ENCODE measurements around the gene CDC42BPA. TPM values are rescaled to one million over a fixed set of nuclear protein-coding genes. Genes with fewer than 3 reads are reported as not detected.

CDC42BPA gene
- total RNA-seq, 1 experiment from 2014 or later = 102 TPM

- H3K4me1 Mint-ChIP-seq (ENCODE audit: insufficient read depth, unreplicated experiment) = no peaks in the 10 kb centered on the region
- intact Hi-C loops (cut with micrococcal nuclease) = no loop called here
- ChIA-PET CTCF (interaction anchor here (0.7 to 1.1 kb wide), 4 partner anchors 9 to 104 kb away, joined by 3 to 6 read pairs (median 4); no protein-coding TSS in a partner anchor), POLR2A (interaction anchor here (1.0 to 2.8 kb wide), 4 partner anchors 8 to 20 kb away, joined by 3 to 11 read pairs (median 4); no protein-coding TSS in a partner anchor)
- no peak for DNase-seq (ENCODE audit: unreplicated experiment)
- no peak for TF ChIP-seq CTCF (IDR thresholded peaks at IDR 0.05; ENCODE audit: unreplicated experiment)
- H3K27me3 Mint-ChIP-seq (ENCODE audit: insufficient read depth, unreplicated experiment) = no peaks in the 10 kb centered on the region
- no peak overlapping the region for H3K4me3 Mint-ChIP-seq (ENCODE audit: unreplicated experiment)
- peaks cover 7% of the 10 kb centered on the region for H3K9me3 Mint-ChIP-seq (ENCODE audit: unreplicated experiment)
- H3K36me3 Mint-ChIP-seq (ENCODE audit: insufficient read depth, unreplicated experiment) = no peaks in the 10 kb centered on the region
- H3K27ac Mint-ChIP-seq (ENCODE audit: low read depth, unreplicated experiment) = no peak overlapping the region
- no TSS peak for BruUV-seq (replicated peaks)
These were observed 17.1 kb upstream of the CDC42BPA start for GRCh38 chr1:227335242-227336020.

- H3K27me3 Mint-ChIP-seq (ENCODE audit: insufficient read depth, unreplicated experiment) = no peaks in the 10 kb centered on the region
- no TSS peak for BruUV-seq (replicated peaks)
- TF ChIP-seq CTCF (IDR thresholded peaks at IDR 0.05; ENCODE audit: unreplicated experiment) = no peak
- ChIA-PET POLR2A (interaction anchor here (1.0 to 2.8 kb wide), 8 partner anchors 9 to 17 kb away, joined by 3 to 15 read pairs (median 7); partner anchors contain the start of gene CDC42BPA), CTCF (interaction anchor here (0.8 to 1.7 kb wide), 3 partner anchors 9 to 13 kb away, joined by 3 to 10 read pairs (median 3); no protein-coding TSS in a partner anchor)
- intact Hi-C loops (cut with micrococcal nuclease) = no loop called here
- H3K4me1 Mint-ChIP-seq (ENCODE audit: insufficient read depth, unreplicated experiment) = no peaks in the 10 kb centered on the region
- H3K4me3 Mint-ChIP-seq (ENCODE audit: unreplicated experiment) = no peak overlapping the region
- H3K9me3 Mint-ChIP-seq (ENCODE audit: unreplicated experiment) = peaks cover 16% of the 10 kb centered on the region
- H3K36me3 Mint-ChIP-seq (ENCODE audit: insufficient read depth, unreplicated experiment) = no peaks in the 10 kb centered on the region
- H3K27ac Mint-ChIP-seq (ENCODE audit: low read depth, unreplicated experiment) = peak overlapping the region; percentile 77
- peak; percentile 89 for DNase-seq (ENCODE audit: unreplicated experiment)
These were observed 15.1 kb upstream of the CDC42BPA start for GRCh38 chr1:227333423-227333822.

GRCh38 chr1:227330279-227331076 lies 12.2 kb upstream of the CDC42BPA start:
- intact Hi-C loops (cut with micrococcal nuclease) = no loop called here
- POLR2A ChIA-PET = interaction anchor here (0.8 to 0.9 kb wide), 2 partner anchors 12 to 13 kb away, joined by 4 read pairs; partner anchors contain the start of gene CDC42BPA
- DNase-seq (ENCODE audit: unreplicated experiment) = no peak
- no peaks in the 10 kb centered on the region for H3K4me1 Mint-ChIP-seq (ENCODE audit: insufficient read depth, unreplicated experiment)
- CTCF ChIA-PET = interaction anchor here (0.5 to 2.2 kb wide), 6 partner anchors 8 to 754 kb away, joined by 3 to 7 read pairs (median 3); no protein-coding TSS in a partner anchor
- H3K27me3 Mint-ChIP-seq (ENCODE audit: insufficient read depth, unreplicated experiment) = no peaks in the 10 kb centered on the region
- H3K4me3 Mint-ChIP-seq (ENCODE audit: unreplicated experiment) = no peak overlapping the region
- TF ChIP-seq CTCF (IDR thresholded peaks at IDR 0.05; ENCODE audit: unreplicated experiment) = no peak
- H3K36me3 Mint-ChIP-seq (ENCODE audit: insufficient read depth, unreplicated experiment) = no peaks in the 10 kb centered on the region
- H3K27ac Mint-ChIP-seq (ENCODE audit: low read depth, unreplicated experiment) = no peak overlapping the region
- peaks cover 16% of the 10 kb centered on the region for H3K9me3 Mint-ChIP-seq (ENCODE audit: unreplicated experiment)
- no TSS peak for BruUV-seq (replicated peaks)
